Amniotic epithelial cell (primary cell): Measurements from ENCODE around the gene ENPP5.
"Not testable (repeated sequence)": the region's sequence is repeated elsewhere in the genome, so short reads cannot be mapped to it uniquely, and the experiment has no call there.

Source experiments
- DNase-seq: peaks from one replicate; pipeline ENCODE4 v3.0.0-alpha.2; 2010; ENCODE audit warnings: low read depth

The ENPP5 gene

GRCh38 chr6:46174904-46175303, 4.1 kb upstream of the ENPP5 start:
- no peak for DNase-seq

- no peak for DNase-seq
Observed at GRCh38 chr6:46172176-46172575, 1.4 kb upstream of the ENPP5 start.

- DNase-seq, result no peak
Observed at GRCh38 chr6:46160102-46160501, 10.7 kb downstream of the ENPP5 start.

GRCh38 chr6:46159229-46159628, 11.6 kb downstream of the ENPP5 start:
- no peak for DNase-seq

GRCh38 chr6:46156701-46157100, 14.1 kb downstream of the ENPP5 start:
- DNase-seq, result no peak

- DNase-seq, result not testable (repeated sequence)
Observed at GRCh38 chr6:46149066-46149465, 21.7 kb downstream of the ENPP5 start.

- peak; percentile 13 for DNase-seq
Observed at GRCh38 chr6:46144270-46144669, 26.5 kb downstream of the ENPP5 start.

GRCh38 chr6:46138281-46138680, 32.5 kb downstream of the ENPP5 start:
- DNase-seq, result no peak

- DNase-seq, result no peak
Observed at GRCh38 chr6:46137387-46137786, 33.4 kb downstream of the ENPP5 start.

- no peak for DNase-seq
Observed at GRCh38 chr6:46136831-46137230, 33.9 kb downstream of the ENPP5 start.

GRCh38 chr6:46135176-46135575, 35.6 kb downstream of the ENPP5 start:
- no peak for DNase-seq

- DNase-seq, result no peak
Observed at GRCh38 chr6:46134216-46134615, 36.6 kb downstream of the ENPP5 start.

- not testable (repeated sequence) for DNase-seq
Observed at GRCh38 chr6:46131291-46131690, 39.5 kb downstream of the ENPP5 start.

GRCh38 chr6:46130666-46131065, 40.1 kb downstream of the ENPP5 start:
- DNase-seq, result no peak

- peak; percentile 76 for DNase-seq
Observed at GRCh38 chr6:46129629-46130511, 40.9 kb downstream of the ENPP5 start, which contains the start of gene ENPP4. TSS of gene ENPP4 (plus strand) at chr6:46129989. CDS start at chr6:46139584, 9,595 bp downstream.

- no peak for DNase-seq
Observed at GRCh38 chr6:46129291-46129628, 41.5 kb downstream of the ENPP5 start.

GRCh38 chr6:46128476-46128875, 42.3 kb downstream of the ENPP5 start:
- DNase-seq, result no peak

- not testable (repeated sequence) for DNase-seq
Observed at GRCh38 chr6:46119679-46120078, 51.1 kb downstream of the ENPP5 start.

GRCh38 chr6:46118836-46119235, 51.9 kb downstream of the ENPP5 start:
- peak; percentile 10 for DNase-seq

GRCh38 chr6:46118157-46118556, 52.6 kb downstream of the ENPP5 start:
- DNase-seq, result no peak

GRCh38 chr6:46116289-46116688, 54.5 kb downstream of the ENPP5 start:
- no peak for DNase-seq

GRCh38 chr6:46115634-46116033, 55.1 kb downstream of the ENPP5 start:
- no peak for DNase-seq

GRCh38 chr6:46113370-46113769, 57.4 kb downstream of the ENPP5 start:
- DNase-seq, result no peak
